HCT116 (cell line): ENCODE data around the gene RAB8A.

Experiments used
- CEBPB ChIP-seq: IDR thresholded peaks from 2 replicates; pipeline ENCODE4 v1.6.1; 2012; ENCODE audit warnings: low read depth
- CTCF ChIP-seq, 3 experiments: fragments of 200-600 bp in 1 of 3; sonication (generic) in 1 of 3; IDR thresholded peaks in 2 of 3; conservative IDR thresholded peaks in 1 of 3; 2 replicates each; pipeline ENCODE4 v1.5.1; 2012 to 2017; ENCODE audit warnings: low read depth in 2 of 3, low read length in 2 of 3, antibody characterized with exemption in 1 of 3, borderline replicate concordance in 1 of 3, control low read depth in 1 of 3, mild to moderate bottlenecking in 1 of 3, mixed read lengths in 1 of 3, mixed run types in 1 of 3, moderate library complexity in 1 of 3; ENCODE audit not compliant: insufficient read depth in 1 of 3
- ELF1 ChIP-seq: IDR thresholded peaks from 2 replicates; pipeline ENCODE4 v1.6.1; 2012; ENCODE audit warnings: low read depth, borderline replicate concordance
- EZH2 ChIP-seq: fragments of 200-600 bp; sonication (generic); IDR thresholded peaks from 2 replicates; pipeline ENCODE4 v1.6.1; 2017; ENCODE audit warnings: antibody characterized with exemption, mixed run types
- EZH2phosphoT487 ChIP-seq: fragments of 200-600 bp; IDR thresholded peaks from 2 replicates; pipeline ENCODE4 v1.6.1; 2018; ENCODE audit warnings: antibody characterized with exemption, borderline replicate concordance
- FOSL1 ChIP-seq: IDR thresholded peaks from 2 replicates; pipeline ENCODE4 v1.6.1; 2012; ENCODE audit warnings: low read depth
- MAX ChIP-seq: IDR thresholded peaks from 2 replicates; pipeline ENCODE4 v1.6.1; 2012
- POLR2A ChIP-seq: IDR thresholded peaks from 2 replicates; pipeline ENCODE4 v1.7.0; 2011; ENCODE audit warnings: borderline replicate concordance; ENCODE audit not compliant: insufficient read depth, insufficient read length; ENCODE audit errors: extremely low read depth
- POLR2AphosphoS5 ChIP-seq: IDR thresholded peaks from 2 replicates; pipeline ENCODE4 v1.6.1; 2011; ENCODE audit warnings: mild to moderate bottlenecking, low read depth, low read length, moderate library complexity
- YY1 ChIP-seq: IDR thresholded peaks from 2 replicates; pipeline ENCODE4 v1.6.1; 2011; ENCODE audit warnings: low read length, low read depth, moderate library complexity, mild to moderate bottlenecking; ENCODE audit not compliant: insufficient replicate concordance; ENCODE audit errors: extremely low read depth
- ZNF274 ChIP-seq: fragments of 200-500 bp; sonication (Bioruptor generic); IDR thresholded peaks from 2 replicates; pipeline ENCODE4 v1.6.1; 2014; ENCODE audit warnings: mild to moderate bottlenecking, low read depth, low read length, inconsistent platforms
- TF ChIP-seq, protein P1 (sequence below): IDR thresholded peaks from 2 replicates; pipeline ENCODE4 v1.6.1; 2012; ENCODE audit warnings: low read depth
- TF ChIP-seq, protein P2 (sequence below): IDR thresholded peaks from 2 replicates; pipeline ENCODE4 v1.6.1; 2012

DNA sequence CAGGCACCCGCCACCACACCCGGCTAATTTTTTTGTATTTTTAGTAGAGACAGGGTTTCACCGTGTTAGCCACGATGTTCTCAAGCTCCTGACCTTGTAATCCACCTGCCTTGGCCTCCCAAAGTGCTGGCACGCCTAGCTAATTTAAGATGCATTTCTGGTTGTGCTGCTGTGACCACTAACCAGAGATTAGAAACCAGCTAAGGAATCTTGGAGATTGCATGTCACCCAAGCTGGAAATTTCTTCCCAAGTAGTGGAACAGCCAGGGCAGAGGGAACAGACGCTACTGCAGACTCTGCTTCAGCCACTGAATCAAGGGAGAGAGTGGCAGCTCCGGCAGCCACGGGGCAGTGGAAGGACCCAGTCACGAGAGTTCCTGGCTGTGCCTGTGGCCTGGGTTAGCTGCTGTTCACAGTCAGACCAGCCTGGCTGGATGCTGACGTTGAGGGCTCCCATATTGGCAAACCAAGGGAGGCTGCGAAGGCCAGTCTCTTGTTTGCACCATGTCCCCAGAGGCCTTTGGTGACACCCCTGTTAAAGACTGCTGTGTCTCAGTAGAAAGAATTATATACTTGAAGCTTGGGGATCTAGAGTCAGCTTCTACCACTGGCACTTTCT lies 27.5 kb upstream of the RAB8A start:
- no peak for TF ChIP-seq POLR2AphosphoS5
- no peak for TF ChIP-seq CTCF (IDR thresholded peaks at IDR 0.05 in 2 of 3, conservative IDR thresholded peaks at IDR 0.05 in 1 of 3; ENCODE audit: borderline replicate concordance in 1 of 3, insufficient read depth in 1 of 3, low read depth in 2 of 3, low read length in 2 of 3)
- TF ChIP-seq, protein P1, sequence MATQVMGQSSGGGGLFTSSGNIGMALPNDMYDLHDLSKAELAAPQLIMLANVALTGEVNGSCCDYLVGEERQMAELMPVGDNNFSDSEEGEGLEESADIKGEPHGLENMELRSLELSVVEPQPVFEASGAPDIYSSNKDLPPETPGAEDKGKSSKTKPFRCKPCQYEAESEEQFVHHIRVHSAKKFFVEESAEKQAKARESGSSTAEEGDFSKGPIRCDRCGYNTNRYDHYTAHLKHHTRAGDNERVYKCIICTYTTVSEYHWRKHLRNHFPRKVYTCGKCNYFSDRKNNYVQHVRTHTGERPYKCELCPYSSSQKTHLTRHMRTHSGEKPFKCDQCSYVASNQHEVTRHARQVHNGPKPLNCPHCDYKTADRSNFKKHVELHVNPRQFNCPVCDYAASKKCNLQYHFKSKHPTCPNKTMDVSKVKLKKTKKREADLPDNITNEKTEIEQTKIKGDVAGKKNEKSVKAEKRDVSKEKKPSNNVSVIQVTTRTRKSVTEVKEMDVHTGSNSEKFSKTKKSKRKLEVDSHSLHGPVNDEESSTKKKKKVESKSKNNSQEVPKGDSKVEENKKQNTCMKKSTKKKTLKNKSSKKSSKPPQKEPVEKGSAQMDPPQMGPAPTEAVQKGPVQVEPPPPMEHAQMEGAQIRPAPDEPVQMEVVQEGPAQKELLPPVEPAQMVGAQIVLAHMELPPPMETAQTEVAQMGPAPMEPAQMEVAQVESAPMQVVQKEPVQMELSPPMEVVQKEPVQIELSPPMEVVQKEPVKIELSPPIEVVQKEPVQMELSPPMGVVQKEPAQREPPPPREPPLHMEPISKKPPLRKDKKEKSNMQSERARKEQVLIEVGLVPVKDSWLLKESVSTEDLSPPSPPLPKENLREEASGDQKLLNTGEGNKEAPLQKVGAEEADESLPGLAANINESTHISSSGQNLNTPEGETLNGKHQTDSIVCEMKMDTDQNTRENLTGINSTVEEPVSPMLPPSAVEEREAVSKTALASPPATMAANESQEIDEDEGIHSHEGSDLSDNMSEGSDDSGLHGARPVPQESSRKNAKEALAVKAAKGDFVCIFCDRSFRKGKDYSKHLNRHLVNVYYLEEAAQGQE, result no peak
- TF ChIP-seq EZH2, result no peak
- no peak for TF ChIP-seq POLR2A
- no peak for TF ChIP-seq ZNF274
- TF ChIP-seq MAX, result no peak
- TF ChIP-seq, protein P2, sequence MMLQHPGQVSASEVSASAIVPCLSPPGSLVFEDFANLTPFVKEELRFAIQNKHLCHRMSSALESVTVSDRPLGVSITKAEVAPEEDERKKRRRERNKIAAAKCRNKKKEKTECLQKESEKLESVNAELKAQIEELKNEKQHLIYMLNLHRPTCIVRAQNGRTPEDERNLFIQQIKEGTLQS, result no peak
- no peak for TF ChIP-seq ELF1
- TF ChIP-seq CEBPB, result no peak
- no peak for TF ChIP-seq EZH2phosphoT487
- no peak for TF ChIP-seq FOSL1
- TF ChIP-seq YY1, result no peak
